Activated CD4-positive, alpha-beta T cell treated with anti-CD3 and anti-CD28 coated beads for 1 hour (primary cell): ENCODE results near the gene ZNF430.
"Not testable (repeated sequence)": the region's sequence is repeated elsewhere in the genome, so short reads cannot be mapped to it uniquely, and the experiment has no call there.

Experiments used
- DNase-seq: peaks from one replicate; pipeline ENCODE4 v3.0.0-alpha.2; 2020

Gene ZNF430

GRCh38 chr19:21020298-21021227 is at the start of gene ZNF430:
Gene ZNF430 (plus strand): TSS chr19:21020657. CDS start chr19:21020801, 144 bp downstream.
- peak; percentile 82 for DNase-seq

GRCh38 chr19:20992788-20993187 is 27.7 kb upstream of the ZNF430 start:
- not testable (repeated sequence) for DNase-seq

GRCh38 chr19:20999731-21000352 is 20.6 kb upstream of the ZNF430 start:
- DNase-seq = peak; percentile 77

- not testable (repeated sequence) for DNase-seq
Measured at GRCh38 chr19:21021238-21021637, 781 bp downstream of the ZNF430 start.

GRCh38 chr19:21022996-21023395 is 2.5 kb downstream of the ZNF430 start:
- DNase-seq = no peak

- DNase-seq = no peak
Measured at GRCh38 chr19:21023901-21024300, 3.4 kb downstream of the ZNF430 start.

- DNase-seq = no peak
Measured at GRCh38 chr19:21028969-21029268, 8.5 kb downstream of the ZNF430 start.

GRCh38 chr19:21045028-21045427 is 24.6 kb downstream of the ZNF430 start:
- no peak for DNase-seq

- DNase-seq = no peak
Measured at GRCh38 chr19:21046489-21046888, 26.0 kb downstream of the ZNF430 start.

- DNase-seq = no peak
Measured at GRCh38 chr19:21047716-21048115, 27.3 kb downstream of the ZNF430 start.

- DNase-seq = no peak
Measured at GRCh38 chr19:21052902-21053301, 32.4 kb downstream of the ZNF430 start.

GRCh38 chr19:21065336-21065735 is 44.9 kb downstream of the ZNF430 start:
- no peak for DNase-seq

- DNase-seq = peak; percentile 72
Measured at GRCh38 chr19:21082011-21082975, 61.8 kb downstream of the ZNF430 start, which contains the start of gene ZNF714. Gene ZNF714 (plus strand): TSS chr19:21082203. CDS start chr19:21098269, 16,066 bp downstream.

GRCh38 chr19:21084343-21084742 is 63.9 kb downstream of the ZNF430 start:
- DNase-seq = no peak

- DNase-seq = no peak
Measured at GRCh38 chr19:21087871-21088270, 67.4 kb downstream of the ZNF430 start.

- DNase-seq = no peak
Measured at GRCh38 chr19:21092109-21092508, 71.7 kb downstream of the ZNF430 start.

- no peak for DNase-seq
Measured at GRCh38 chr19:21094347-21095025, 74.0 kb downstream of the ZNF430 start.

- no peak for DNase-seq
Measured at GRCh38 chr19:21098291-21098690, 77.8 kb downstream of the ZNF430 start.

- no peak for DNase-seq
Measured at GRCh38 chr19:21101521-21102242, 81.2 kb downstream of the ZNF430 start.

GRCh38 chr19:21109116-21109515 is 88.7 kb downstream of the ZNF430 start:
- DNase-seq = no peak
